ENCODE measurements around the gene GALNT7. TPM values are rescaled to one million over a fixed set of nuclear protein-coding genes. Genes with fewer than 3 reads are reported as not detected.

Gene GALNT7
- polyA plus RNA-seq, 3 donors = 12.3 to 29.0 (median 19.7) TPM

DNA sequence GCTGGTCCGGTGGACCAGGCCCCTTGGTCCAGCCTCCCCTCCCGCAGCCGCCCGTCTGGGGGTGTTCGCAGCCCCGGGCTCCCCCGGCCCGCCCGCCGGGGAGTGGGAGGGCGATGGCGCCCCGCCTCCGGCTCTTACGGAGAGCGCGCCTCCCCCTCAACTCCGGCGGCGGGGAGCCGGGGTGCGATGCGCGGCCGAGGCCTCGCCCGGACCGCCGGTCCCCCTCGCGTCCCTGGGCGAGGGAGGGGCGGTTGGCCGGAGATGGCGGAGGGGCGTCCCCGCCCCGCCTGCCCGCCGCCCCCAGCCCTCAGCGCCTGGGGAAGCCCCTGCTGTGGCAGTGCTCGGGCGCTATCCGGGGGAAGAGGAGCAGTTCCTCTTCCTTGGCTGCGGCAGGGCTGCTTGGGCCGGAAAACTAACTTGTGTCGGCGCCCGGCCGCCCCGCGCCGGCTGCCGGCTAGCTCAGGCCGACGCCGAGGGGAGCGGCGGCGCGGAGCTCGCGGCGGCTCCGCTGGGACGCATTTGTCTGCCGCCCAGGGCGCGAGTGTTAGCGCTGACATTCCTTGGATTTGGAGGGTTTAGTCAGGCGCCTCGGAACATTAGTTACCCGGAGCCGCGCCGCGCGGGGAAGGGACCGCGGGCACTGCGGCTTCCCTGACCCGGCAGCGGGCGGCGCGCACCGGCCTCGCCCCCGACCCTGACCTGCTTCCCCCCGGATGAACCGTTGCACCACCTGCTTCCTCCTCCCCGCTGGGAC lies 994 bp downstream of the GALNT7 start:
- intact Hi-C loops (cut with micrococcal nuclease) = loop anchor here in 1 of 2 donors (10.0 kb wide), 1 partner anchor 245 kb away; no protein-coding TSS in a partner anchor
- Histone ChIP-seq H3K27ac (ENCODE audit: low read depth in 1 of 2, low read length in 2 of 2) (peak overlapping the region; percentile 84 to 89), H3K4me1 (ENCODE audit: control insufficient read depth in 1 of 2, insufficient read depth in 2 of 2, low read length in 2 of 2) (peaks cover 46 to 59% of the 10 kb centered on the region in 2 donors), H3K27me3 (ENCODE audit: control insufficient read depth in 2 of 2, insufficient read depth in 2 of 2, low read length in 2 of 2) (no peaks in the 10 kb centered on the region), H2AFZ (ENCODE audit: insufficient read depth, low read depth, low read length, poor library complexity, severe bottlenecking) (peak overlapping the region; percentile 85), H3K79me2 (ENCODE audit: insufficient read depth, low read length) (peaks cover 64% of the 10 kb centered on the region), H3K36me3 (replicated peaks in 1 of 2; ENCODE audit: control insufficient read depth in 1 of 2, insufficient read depth in 2 of 2, low read length in 2 of 2) (peaks cover 0 to 14% of the 10 kb centered on the region in 2 donors), H3K4me2 (replicated peaks; ENCODE audit: extremely low read depth, low read length, poor library complexity, severe bottlenecking) (peak overlapping the region; percentile 86), H3K4me3 (replicated peaks in 1 of 3; ENCODE audit: low read depth in 2 of 3, low read length in 3 of 3) (peak overlapping the region; percentile 75 to 92 (median 83)), H4K20me1 (ENCODE audit: insufficient read depth, low read length) (peaks cover 44% of the 10 kb centered on the region), H3K9me3 (replicated peaks in 1 of 2; ENCODE audit: control insufficient read depth in 1 of 2, insufficient read depth in 1 of 2, low read length in 2 of 2) (no peaks in the 10 kb centered on the region), H3K9ac (ENCODE audit: insufficient read depth, low read length, poor library complexity, severe bottlenecking) (peak overlapping the region; percentile 92)
- peaks cover 12% of the 10 kb centered on the region in 2 donors for H3K36me3 Mint-ChIP-seq
- TF ChIP-seq, protein P1, sequence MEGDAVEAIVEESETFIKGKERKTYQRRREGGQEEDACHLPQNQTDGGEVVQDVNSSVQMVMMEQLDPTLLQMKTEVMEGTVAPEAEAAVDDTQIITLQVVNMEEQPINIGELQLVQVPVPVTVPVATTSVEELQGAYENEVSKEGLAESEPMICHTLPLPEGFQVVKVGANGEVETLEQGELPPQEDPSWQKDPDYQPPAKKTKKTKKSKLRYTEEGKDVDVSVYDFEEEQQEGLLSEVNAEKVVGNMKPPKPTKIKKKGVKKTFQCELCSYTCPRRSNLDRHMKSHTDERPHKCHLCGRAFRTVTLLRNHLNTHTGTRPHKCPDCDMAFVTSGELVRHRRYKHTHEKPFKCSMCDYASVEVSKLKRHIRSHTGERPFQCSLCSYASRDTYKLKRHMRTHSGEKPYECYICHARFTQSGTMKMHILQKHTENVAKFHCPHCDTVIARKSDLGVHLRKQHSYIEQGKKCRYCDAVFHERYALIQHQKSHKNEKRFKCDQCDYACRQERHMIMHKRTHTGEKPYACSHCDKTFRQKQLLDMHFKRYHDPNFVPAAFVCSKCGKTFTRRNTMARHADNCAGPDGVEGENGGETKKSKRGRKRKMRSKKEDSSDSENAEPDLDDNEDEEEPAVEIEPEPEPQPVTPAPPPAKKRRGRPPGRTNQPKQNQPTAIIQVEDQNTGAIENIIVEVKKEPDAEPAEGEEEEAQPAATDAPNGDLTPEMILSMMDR (IDR thresholded peaks at IDR 0.05) = no peak
- peak overlapping the region; percentile 78 to 90 (median 88) for H3K27ac Mint-ChIP-seq
- peaks cover 60% of the 10 kb centered on the region for H3K4me1 Mint-ChIP-seq
- H3K27me3 Mint-ChIP-seq (ENCODE audit: low read depth in 3 of 3) = peaks cover 0 to 3% (median 0%) of the 10 kb centered on the region in 3 donors
- H3K9me3 Mint-ChIP-seq = peaks cover 0 to 3% (median 0%) of the 10 kb centered on the region in 7 donors
- under 1% methylated on average over 65 of the region's 92 CpGs for WGBS (ENCODE audit: insufficient coverage)
- H3K4me3 Mint-ChIP-seq = peak overlapping the region; percentile 80 to 87
- DNase-seq = peak; percentile 74 to 83 (median 78)

DNA sequence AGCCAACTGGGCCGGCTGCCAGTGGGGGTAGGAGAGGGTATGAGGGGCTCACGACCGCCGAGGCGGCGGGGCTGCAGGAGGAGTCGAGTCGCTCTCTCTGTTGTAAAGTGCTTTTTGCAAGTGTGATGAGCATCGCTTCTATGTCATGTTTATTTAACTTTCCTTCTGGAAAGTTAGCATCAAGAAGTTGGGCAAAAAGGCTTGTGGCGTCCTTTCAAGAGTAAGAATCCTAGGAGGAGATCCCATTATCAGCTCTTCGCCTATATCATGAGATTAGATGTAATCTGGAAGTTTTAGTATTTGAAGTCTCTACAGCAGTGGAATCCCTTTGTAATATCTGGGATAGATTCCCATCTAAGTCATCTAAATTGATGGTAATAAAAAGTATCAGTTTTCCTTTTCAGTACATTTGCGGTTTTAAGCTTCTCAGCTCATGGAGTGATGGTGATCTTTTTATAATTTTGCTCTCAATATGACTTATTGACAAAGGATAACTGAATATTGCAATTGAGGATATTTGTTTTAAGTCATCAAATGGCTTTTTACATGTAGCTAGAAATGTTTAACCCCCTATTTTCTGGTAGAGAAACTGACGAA lies 1.7 kb downstream of the GALNT7 start:
- peaks cover 71% of the 10 kb centered on the region for H3K79me2 ChIP-seq (ENCODE audit: insufficient read depth, low read length)
- TF ChIP-seq, protein P1 (IDR thresholded peaks at IDR 0.05) = no peak
- H4K20me1 ChIP-seq (ENCODE audit: insufficient read depth, low read length) = peaks cover 48% of the 10 kb centered on the region
- H3K4me3 Mint-ChIP-seq = peak overlapping the region; percentile 80 to 87
- intact Hi-C loops (cut with micrococcal nuclease) = loop anchor here in 1 of 2 donors (10.0 kb wide), 1 partner anchor 245 kb away; no protein-coding TSS in a partner anchor
- H3K27ac ChIP-seq (ENCODE audit: low read depth in 1 of 2, low read length in 2 of 2) = peak overlapping the region; percentile 84 to 89
- H3K36me3 ChIP-seq (replicated peaks in 1 of 2; ENCODE audit: control insufficient read depth in 1 of 2, insufficient read depth in 2 of 2, low read length in 2 of 2) = peaks cover 0 to 8% of the 10 kb centered on the region in 2 donors
- H3K9ac ChIP-seq (ENCODE audit: insufficient read depth, low read length, poor library complexity, severe bottlenecking) = peak overlapping the region; percentile 92
- peaks cover 67% of the 10 kb centered on the region for H3K4me1 Mint-ChIP-seq
- H3K9me3 ChIP-seq (replicated peaks in 1 of 2; ENCODE audit: control insufficient read depth in 1 of 2, insufficient read depth in 1 of 2, low read length in 2 of 2) = no peaks in the 10 kb centered on the region
- H3K9me3 Mint-ChIP-seq = peaks cover 0 to 3% (median 0%) of the 10 kb centered on the region in 7 donors
- DNase-seq = no peak
- peaks cover 52 to 66% of the 10 kb centered on the region in 2 donors for H3K4me1 ChIP-seq (ENCODE audit: control insufficient read depth in 1 of 2, insufficient read depth in 2 of 2, low read length in 2 of 2)
- WGBS (ENCODE audit: insufficient coverage) = 3% methylated on average over 8 of the region's 13 CpGs
- H3K4me3 ChIP-seq (replicated peaks in 1 of 3; ENCODE audit: low read depth in 2 of 3, low read length in 3 of 3) = peak overlapping the region; percentile 75 to 92 (median 83)
- H3K36me3 Mint-ChIP-seq = peaks cover 8% of the 10 kb centered on the region in 2 donors
- H3K27me3 ChIP-seq (ENCODE audit: control insufficient read depth in 2 of 2, insufficient read depth in 2 of 2, low read length in 2 of 2) = no peaks in the 10 kb centered on the region
- peak overlapping the region; percentile 78 to 90 (median 88) for H3K27ac Mint-ChIP-seq
- peak overlapping the region; percentile 85 for H2AFZ ChIP-seq (ENCODE audit: insufficient read depth, low read depth, low read length, poor library complexity, severe bottlenecking)
- peak overlapping the region; percentile 86 for H3K4me2 ChIP-seq (replicated peaks; ENCODE audit: extremely low read depth, low read length, poor library complexity, severe bottlenecking)
- peaks cover 0 to 3% (median 0%) of the 10 kb centered on the region in 3 donors for H3K27me3 Mint-ChIP-seq (ENCODE audit: low read depth in 3 of 3)
